Hippocampal formation (tissue), 2 donors: ENCODE results near the gene KPNA1.
"Not testable (repeated sequence)": the region's sequence is repeated elsewhere in the genome, so short reads cannot be mapped to it uniquely, and the experiment has no call there.

Source experiments
- DNase-seq, 2 donors: peaks; one replicate each; lab custom pipeline; 2025; lab: John Stamatoyannopoulos, UW

KPNA1 gene

DNA sequence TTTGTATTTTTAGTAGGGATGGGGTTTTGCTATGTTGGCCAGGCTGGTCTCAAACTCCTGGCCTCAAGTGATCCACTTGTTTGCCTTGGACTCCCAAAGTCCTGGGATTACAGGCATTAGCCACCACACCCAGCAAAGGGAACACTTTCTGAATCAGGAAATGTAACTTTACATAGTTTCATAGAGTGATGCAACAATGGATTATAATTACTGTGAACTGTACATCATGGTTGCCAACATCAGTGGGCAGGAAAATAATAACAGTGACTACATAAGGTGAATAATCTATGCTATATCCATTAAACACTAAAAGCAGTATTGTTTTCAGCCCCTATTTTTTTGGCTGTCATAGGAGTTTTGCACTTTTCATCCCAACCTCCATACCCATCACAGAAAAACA is 5.0 kb upstream of the KPNA1 start:
- no peak for DNase-seq

DNA sequence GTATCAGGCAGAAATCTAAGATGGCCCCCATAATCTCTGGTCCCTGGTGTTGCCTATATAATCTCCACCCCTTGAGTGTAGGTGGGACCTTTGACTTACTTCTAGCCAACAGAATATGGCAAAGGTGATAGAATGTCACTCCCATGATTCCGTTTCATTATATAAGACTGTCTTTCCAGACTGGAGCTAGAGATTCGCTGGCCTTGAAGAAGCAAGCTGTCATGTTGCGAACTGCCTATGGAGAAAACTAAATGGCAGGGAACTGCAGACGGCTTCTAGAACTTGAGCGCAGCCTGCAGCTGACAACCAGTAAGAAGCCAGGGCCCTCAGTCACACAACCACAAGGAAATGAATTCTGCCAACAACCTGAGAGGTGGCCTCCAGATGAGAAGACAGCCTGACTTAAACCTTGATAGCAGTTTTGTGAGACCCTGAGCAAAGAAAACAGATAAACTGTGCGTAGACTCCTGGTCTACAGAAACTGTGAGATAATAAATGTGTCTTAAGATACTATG is 2.2 kb upstream of the KPNA1 start:
- no peak for DNase-seq

DNA sequence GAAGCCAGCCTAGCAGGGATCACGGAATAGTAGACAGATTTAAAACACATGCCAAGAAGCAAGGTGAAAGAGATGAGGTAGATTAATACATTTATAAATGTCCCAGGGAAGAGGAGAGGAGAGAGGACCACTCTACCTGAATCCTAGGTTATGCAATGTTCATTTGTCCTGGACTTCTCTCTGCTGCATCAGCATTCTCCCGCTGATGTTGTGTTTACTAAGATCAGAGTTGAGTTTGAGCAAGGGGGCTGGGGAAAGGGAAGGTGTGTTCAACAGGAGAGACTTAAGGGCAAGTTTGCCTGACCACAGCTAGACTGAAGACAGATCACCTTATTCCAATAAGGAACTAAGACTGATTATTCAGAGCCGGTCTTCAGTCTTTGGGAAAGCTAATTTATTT is 1.1 kb upstream of the KPNA1 start:
- DNase-seq, result no peak

DNA sequence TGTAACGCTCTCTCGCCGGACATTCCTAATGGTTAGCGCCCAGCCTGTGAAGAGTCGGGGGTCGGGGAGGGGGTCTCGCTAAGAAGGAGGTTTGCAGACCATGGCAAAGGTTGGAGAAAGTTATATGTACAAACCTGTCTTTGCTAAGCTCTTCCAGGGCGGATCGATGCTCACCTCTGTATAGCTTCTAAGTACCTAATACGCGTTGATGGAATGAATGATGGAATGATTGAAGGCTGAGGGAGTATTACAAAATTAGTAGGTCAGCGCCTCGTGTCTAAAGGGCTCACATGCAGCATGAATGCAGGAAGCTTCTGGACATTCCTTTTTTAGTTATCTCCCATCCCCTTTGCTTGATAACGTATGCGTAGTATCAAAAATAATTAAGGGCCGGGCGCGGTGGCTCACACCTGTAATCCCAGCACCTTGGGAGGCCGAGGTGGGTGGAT is 305 bp upstream of the KPNA1 start:
- no peak for DNase-seq

DNA sequence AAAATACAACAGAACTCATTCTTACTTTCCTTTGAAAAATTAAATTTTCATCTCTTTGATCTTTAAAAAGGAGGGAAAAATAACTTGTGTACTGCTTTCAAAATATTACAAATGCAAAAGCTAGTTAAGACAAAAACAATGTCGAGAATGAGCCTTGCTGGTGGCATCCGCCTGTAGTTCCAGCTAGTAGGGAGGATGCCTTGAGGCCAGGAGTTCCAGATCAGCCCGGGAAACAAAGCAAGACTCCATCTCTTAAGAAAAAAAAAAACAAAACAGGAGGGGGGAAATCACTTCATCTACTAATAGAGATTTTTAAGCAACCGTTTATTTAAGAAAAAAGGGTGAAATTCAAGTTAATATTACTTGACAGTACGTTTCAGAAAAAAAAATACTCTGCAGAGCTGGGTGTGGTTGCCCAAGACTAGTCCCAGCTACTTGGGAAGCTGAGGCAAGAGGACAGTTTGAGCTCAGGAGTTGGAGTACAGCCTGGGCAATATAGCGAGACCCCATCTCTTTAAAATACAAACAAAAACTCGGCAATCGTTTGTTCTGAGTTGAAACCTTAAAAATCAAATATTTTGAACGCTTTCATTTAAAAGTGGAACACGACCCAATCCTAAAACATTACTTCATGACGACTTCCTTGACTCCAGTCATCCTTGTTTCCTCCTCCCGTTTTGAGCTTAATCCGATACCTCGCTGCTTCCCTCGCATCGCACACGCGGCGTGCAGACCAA is 1.2 kb downstream of the KPNA1 start:
- no peak for DNase-seq

DNA sequence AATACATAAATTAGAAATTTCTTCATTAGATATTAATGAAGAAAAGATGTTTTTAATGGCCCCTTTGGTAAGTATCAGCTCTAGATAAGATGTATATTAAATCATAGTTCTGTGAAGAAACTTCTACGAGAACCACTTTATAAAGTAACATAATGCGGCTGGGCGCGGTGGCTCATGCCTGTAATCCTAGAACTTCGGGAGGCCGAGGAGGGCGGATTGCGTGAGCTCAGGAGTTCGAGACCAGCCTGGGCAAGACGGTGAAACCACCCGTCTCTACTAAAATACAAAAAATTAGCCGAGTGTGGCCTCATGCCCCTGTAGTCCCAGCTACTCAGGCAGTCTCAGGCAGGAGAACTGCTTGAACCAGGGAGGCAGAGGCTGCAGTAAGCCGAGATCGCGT is 2.5 kb downstream of the KPNA1 start:
- no peak for DNase-seq

DNA sequence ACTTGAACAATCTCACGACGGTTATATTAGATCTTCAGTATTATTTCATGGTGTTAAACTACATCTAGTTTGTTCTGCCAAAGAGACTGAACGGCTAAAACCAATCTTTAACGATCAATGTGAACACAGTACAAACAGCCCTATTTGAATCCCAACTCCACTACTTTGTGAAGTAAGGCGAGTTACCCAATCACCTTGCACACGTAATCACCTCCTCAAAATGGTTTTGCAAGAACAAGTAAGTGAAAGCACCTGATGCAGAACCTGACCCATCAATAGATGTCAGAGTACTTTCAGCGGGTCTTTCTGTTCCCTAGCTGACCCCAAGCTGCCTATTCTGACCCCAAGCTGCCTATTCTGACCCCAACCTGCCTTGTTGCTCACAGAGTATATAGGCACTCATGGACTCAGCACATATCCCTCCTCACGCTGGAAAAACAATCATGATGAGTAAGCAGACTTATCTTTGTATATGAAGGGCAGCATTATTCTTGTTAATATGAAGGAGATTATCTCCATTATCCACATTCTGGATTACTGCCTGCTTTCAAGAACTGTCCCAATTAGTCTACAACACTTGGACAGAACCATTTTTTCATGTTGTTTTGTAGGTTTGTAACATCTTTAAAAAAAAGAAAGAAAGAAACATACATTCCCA is 3.7 kb downstream of the KPNA1 start:
- DNase-seq, result no peak

DNA sequence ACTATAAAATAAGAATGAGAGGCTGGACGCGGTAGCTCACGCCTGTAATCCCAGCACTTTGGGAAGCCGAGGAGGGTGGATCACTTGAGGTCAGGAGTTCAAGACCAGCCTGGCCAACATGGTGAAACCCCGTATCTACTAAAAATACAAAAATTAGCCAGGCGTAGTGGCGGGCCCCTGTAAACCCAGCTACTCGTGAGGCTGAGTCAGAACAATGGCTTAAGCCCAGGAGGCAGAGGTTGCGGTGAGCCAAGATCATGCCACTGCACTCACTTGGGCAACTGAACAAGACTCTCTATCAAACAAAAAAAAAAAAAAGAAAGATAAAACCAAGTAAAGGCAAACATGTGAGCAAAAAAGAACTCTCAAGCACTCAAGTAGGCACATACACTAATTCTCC is 5.8 kb downstream of the KPNA1 start:
- not testable (repeated sequence) for DNase-seq

DNA sequence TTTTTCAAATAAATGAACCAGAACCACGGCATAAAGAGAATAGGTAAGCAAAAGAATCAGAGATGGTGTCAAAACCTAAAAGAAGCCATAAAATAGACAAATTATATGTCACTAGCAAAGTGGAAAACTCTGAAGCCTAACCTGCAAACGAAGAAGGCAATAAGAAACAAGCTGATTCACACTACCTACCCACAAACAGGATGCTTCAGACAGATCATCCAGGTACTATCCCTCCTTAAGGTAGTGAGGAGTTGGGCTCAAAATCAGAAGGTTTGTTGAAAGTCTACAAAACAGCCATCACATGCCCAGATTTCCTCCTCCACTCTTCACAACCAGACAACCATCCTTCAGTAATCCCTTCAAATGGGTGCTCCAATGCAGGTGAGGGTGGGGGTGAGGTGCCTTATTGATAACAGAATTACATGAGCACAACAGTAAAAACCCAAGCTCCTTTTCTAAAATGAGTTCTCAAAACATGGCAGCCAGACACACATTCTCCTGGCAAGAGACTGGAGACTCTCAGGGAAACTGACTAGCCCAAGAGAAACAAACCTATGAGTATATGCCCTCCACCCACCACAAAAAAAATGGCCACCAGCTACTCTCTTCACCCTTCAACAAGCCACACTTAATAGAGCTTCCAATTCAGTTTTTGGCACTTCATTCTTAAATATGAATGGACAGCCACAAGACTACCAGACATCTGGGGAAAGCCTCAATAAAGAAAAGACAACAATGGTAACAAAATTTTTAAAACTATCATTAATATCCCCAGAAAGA is 6.4 kb downstream of the KPNA1 start:
- no peak for DNase-seq

DNA sequence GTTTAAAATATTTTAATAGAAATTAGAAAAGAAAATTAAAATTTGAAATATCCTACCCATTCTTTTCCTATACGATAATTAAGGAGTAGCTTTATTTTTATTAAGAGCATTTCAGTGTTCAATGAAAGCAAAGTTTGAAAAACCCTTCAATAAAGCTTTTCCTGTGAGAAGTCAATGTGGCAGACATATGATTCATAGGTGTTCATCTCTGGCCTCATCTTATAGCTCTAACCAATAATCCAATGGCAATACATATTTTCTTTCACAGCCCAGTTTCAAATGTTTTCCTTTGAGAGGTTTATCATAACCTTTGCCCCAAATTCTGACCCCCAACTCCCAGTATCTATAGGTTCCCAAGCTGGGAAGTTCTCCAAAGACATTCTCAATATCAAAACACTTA is 8.3 kb downstream of the KPNA1 start:
- no peak for DNase-seq

DNA sequence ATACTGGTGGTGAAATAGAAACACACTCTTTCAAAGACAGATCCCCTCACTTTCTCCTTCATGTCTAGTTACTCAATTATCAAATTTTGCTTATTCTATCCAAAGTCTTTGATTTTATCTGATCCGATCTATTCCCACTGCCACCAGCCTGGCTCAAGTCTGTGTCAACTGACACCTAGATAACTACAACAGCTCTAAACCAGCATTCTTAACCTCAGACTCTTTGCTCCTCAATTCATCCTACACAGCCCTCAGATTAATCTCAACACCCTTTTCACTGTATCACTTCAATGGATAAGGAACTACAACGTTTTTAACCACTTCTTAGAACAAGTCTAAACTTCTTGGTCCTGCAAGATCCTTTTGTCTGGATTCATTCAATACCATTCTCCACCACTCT is 9.1 kb downstream of the KPNA1 start:
- DNase-seq, result no peak

DNA sequence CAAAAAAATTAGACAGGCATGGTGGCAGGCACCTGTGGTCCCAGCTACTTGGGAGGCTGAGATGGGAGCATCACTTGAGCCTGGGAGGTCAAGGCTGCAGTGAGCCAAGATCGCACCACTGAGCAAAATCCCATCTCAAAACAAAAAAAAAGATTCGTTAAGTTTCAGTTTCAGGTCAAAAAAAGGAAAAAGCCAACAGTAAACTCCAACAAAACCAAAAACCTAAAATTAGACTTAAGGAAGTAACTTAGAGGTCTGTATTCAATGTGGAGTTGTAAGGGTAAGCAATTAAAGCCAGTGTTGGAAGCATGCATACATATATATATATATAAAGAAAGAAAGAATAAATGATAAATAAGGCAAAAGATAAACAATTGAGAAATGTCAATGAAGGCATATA is 11.8 kb downstream of the KPNA1 start:
- DNase-seq, result no peak

DNA sequence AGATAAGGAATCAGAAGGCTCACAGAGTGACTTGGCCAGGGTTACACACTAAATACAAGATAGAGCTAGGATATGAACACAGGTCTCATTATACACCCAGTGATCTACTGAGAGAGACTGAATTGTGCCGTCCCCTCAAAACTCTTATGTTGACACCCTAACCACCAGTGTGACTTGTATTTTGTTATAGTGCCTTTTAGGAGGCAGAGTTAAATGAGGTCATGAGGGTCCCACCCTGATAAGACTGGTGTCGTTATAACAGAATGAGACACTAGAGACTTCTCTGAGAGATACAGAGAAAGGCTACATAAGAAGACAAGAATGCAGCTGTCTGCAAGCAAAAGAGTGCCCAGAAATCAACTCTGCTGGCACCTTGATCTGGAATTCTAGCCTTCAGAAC is 12.6 kb downstream of the KPNA1 start:
- no peak for DNase-seq

DNA sequence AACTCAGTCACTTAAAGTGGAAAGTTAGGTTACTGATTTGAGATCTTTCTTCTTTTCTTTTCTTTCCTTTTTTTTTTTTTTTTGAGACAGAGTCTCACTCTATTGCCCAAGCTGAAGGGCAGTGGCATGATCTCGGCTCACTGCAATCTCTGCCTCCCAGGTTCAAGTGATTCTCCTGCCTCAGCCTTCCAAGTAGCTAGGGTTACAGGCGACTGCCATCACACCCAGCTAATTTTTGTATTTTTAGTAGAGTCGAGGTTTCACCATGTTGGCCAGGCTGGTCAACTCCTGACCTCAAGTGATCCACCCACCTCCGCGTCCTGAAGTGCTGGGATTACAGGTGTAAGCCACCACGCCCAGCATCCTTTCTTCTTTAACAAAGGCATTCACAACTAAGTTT is 13.8 kb downstream of the KPNA1 start:
- DNase-seq, result not testable (repeated sequence)

DNA sequence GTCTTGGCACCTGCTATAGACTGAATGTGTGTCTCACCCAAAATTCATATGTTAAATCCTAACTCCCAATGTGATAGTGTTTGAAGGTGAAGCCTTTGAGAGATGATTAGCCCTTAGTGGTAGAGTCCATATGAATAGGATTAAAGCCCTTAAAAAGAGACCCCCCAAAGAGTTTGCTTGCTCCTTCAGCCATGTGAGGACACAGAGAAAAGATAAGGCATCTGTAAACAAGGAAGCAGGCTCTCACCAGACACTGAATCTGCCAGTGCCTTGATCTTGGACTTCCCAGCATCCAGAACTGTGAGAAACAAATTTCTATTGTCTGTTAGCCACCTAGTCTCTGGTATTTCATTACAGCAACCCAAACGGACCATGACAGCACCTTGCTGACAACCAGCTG is 16.6 kb downstream of the KPNA1 start:
- no peak for DNase-seq

DNA sequence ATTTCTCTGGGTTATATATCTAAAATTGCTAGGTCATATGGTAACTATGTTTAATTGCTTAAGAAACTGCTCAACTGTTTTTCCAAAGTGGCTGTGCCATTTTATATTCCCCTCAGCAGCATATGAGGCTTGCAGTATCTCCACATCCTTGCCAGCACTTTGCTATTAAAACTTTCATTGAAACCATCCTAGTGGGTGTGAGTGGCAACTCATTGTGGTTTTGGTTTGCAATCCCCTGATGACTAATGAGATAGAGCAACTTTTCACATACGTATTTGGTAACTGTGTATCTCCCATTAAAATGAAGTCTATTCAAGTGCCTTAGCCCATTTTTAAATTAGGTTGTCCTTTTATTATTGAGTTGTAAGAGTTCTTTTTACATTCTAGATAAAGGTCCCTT is 17.3 kb downstream of the KPNA1 start:
- no peak for DNase-seq

DNA sequence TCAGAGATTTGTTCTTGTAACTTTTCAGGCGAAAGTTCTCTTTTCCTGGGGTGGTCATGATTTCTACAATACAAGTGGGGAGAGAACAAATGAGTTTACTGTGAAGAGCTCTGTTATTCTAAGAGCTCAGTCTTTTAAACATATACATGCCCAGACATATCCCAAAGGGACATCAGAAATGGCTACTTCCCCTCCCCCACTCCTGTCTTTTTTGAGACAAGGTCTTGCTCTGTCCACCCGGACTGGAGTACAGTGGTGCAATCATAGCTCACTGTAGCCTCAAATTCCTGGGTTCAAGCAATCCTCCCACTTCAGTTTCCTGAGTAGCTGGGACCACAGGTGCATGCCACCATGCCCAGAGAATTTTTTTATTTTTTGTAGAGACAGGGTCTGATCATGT is 18.2 kb downstream of the KPNA1 start:
- DNase-seq, result no peak

DNA sequence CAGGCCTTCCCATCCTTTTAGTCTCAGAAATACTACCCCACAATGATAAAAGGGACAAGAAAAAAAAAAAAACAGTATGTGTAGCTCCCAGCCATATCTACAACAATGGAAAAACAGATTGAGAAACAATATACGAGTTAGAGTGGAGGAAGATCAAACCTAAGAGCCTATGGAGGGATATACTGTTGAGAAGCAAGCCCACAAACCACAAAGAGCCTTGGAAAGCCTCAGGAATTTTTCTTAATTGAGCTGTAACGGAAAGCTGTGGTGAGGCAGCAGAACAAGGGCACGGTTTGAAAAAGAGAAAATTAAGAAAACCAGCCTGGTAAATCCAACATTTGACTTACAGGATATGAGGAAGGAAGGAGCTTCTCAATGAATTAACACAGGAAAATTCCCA is 21.4 kb downstream of the KPNA1 start:
- no peak for DNase-seq

DNA sequence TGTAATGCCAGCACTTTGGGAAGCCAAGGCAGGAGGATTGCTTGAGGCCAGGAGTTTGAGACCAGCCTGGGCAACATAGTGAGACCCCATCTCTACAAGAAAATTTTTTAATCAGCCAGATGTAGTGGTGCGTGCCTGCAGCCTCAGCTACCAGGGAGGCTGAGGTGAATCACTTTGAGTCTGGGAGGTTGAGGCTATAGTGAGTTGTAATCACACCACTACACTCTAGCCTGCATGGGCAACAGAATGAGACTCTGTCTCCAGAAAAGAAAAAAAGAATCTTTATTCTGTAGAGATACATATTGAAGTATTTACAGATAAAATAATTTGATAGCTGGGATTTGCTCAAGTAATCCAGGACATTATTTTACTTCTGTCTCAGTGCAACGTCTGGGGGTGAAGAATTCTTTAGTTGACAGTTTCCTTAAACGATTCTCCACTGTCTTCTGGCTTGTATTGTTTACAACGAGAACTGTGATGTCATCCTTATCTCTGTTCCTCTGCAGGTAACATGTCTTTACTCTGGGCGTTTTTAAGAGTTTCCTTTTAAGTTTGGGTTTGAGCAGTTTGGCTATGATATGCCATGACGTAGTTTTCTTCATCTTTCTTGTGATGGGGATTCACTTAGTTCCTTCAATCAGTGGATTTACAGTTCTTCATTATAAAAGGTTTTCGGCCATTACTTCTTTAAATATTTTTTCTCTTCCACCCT is 26.3 kb downstream of the KPNA1 start:
- no peak for DNase-seq

DNA sequence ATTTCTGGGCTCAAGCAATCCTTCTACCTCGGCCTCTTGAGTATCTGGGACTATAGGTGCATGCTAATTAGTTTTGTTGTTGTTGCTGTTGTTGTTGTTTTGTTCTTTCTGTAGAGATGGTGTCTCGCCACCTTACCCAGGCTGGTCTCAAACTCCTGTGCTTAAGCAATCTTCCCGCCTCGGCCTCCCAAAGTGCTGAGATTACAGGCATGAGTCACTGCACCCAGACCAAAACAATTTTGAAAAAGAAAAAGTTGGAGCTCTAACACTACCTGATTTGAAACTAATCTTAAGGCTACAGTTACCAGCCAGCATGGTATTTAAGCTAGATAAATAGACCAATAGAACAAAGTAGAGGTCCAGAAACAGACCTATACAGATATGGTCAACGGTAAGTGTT is 29.8 kb downstream of the KPNA1 start:
- DNase-seq, result no peak

DNA sequence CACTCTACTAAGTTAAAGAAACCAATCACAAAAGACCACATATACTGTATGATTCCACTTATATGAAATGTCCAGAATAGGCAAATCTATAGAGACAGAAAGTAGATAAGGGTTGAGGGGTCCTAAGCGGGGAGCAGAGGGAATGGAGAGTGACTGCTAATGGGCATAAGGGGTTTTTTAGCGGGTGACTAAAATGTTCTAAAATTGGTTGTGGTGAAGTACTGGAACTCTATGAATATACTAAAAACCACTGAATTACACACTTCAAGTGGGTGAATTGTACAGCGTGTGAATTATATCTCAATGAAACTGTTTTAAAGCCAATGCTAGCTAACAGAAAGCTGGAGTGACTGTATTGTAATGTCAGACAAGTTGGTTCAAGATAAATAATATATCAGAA is 33.3 kb downstream of the KPNA1 start:
- no peak for DNase-seq

DNA sequence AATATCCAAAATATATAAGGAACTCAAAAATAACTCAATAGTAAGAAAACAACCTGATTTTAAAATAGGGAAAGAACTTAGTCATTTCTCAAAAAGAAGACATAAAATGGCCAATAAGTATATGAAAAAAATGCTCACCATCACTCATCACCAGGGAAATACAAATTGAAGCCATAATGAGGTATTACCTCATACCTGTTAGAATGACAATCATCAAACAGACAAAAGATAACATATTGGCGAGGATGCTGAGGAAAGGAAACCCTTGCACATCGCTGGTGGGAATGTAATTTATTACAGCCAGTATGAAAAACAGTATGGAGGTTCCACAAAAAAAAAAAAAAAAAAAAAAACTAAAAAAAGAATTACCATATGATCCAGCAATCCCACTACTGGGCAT is 38.2 kb downstream of the KPNA1 start:
- DNase-seq, result no peak
